Stimulated activated CD8-positive, alpha-beta memory T cell treated with anti-CD3 and anti-CD28 coated beads, Interleukin-15, amount 100 ng/mL, for 4 hours (primary cell): Measurements from ENCODE around the gene LDLRAD4.

Experiments
- DNase-seq, 2 donors: peaks; one replicate each; pipeline ENCODE4 v3.0.0-alpha.2; 2020; ENCODE audit warnings: low read depth in 2 of 2

The LDLRAD4 gene

DNA sequence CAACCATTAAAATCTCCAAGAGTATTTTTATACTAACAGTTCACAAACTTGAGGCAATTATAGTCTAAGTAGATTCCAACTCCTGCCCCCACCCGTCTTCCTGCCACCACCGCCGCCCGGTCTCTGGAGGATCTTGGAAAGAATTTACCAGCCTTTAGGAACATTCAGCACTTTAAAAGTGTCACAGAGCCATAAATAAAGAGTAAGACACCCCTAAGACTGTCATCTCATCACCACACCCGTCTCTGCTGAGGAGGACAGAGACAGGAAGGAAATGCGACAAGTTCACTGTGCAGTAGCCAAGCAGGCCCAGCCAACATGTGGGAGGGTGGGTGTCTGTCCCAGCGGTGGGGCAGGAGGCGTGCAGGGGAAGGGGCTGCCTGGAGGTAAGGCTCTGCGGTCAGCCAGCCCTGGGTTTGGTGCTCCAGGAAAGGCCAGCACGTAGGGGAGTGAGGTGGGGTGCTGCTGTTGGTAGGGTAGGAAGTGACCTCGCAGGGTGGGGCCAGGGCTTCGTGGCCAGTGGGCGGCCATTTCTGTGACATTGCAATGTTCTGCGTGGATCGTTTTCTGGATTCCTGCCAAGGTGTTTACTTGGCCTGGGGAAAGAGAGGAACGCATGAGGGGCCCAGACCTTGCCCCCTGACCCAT, 396.2 kb downstream of the LDLRAD4 start:
- no peak for DNase-seq

- DNase-seq = no peak
These were observed 396.9 kb downstream of the LDLRAD4 start for GRCh38 chr18:13615432-13615861.

- DNase-seq = no peak
These were observed 397.5 kb downstream of the LDLRAD4 start for GRCh38 chr18:13616041-13616440.

- DNase-seq = no peak
These were observed 398.0 kb downstream of the LDLRAD4 start for GRCh38 chr18:13616525-13617035.

DNA sequence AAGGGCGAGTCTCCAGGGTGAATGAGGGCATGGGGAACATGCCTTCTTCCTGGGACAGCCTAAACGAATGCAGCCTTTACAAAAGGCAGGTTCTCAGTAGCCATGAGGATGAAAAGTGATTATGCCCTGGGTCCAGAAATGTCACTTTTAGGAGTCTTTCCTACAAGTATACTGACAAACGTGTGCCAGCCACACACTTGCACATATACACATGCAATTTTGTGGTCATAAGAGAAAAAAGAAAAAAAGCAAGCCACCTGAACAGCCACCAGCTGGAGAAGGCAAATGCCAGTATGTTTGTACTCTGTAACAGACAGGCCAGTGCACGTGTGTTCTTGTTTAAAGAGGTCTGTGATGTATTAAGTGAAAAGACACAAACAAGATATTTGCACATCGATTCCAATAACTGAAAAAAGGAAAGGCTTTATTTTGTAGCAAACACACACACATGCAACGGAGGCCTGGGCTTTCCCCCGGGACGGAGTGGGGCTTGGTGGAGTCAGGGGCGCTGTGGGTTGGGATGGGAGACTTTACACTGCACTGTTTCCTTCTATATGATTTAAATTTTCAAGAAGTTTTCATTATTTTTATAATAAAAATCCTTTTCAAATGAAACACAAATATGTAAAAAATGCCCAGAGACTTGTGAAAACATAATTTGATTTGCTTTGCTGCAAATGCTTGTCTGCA, 399.4 kb downstream of the LDLRAD4 start:
- no peak for DNase-seq

DNA sequence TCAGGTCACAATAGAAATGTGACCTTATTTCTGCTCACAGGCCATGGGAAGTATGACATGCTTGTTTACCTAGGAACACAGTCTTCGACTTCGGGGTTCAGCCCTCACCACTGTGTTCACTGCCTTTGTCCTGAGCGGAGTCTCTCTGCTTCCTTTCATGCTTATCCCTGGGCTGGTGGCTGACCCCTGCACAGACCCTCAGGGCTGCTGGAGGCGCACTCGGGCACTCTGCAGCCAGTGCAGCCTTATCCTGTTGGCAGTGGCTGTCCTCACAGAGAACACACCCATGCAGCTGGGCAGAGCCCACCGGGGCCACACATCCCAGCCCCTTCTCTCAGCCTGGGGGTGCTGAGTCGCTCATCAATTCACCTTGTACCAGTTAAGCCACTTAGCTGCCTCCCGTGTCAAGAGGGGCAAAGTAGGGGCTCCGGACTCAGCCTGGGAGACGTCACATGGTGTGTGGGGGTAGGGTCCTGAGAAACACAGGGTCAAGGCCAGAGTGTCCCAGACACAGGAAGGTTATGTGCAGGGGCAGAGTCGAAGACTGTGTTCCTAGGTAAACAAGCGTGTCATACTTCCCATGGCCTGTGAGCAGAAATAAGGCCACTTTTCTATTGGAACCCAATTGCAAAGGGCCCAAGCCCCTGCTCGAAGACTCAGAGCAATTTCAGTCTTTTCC, 400.3 kb downstream of the LDLRAD4 start:
- DNase-seq = no peak

DNA sequence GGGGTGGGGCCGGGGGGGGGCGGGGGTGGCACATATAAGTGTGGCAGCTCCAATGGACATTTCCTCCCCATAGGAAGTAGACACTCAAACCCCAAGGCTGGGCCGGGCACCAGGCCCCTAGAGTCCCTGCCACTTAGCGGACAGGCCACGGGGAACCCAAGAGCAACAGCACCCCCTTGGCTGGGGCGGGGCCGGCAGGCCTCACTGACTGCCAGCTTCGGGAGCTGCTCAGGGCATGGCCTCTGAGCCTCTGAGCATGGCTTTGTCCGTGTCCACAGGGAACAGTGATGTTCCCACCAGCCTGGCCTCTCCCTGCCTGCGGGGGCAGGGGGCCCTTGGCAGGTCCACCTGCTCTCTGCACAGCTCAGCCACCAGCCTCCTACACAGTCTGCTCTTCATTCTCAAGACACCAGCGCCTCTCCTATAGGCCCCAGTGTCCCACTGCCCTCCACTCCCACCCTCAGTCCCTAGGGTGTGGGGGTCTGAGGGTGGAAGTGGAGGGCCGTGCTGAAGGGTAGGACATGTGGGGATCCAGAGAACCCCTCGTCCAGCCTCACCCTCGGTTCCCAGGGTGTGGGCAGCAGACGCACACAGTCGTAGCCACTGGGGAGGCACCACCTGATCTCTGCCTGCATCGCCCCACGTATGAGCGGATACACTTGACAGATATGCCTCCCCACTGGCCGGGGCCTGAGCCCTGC, 401.1 kb downstream of the LDLRAD4 start:
- no peak for DNase-seq

- DNase-seq = no peak
These were observed 401.7 kb downstream of the LDLRAD4 start for GRCh38 chr18:13620206-13620672.

- DNase-seq = no peak
These were observed 402.4 kb downstream of the LDLRAD4 start for GRCh38 chr18:13620818-13621445.

GRCh38 chr18:13621446-13621849, 402.9 kb downstream of the LDLRAD4 start:
- DNase-seq = no peak

GRCh38 chr18:13621886-13622619, 403.5 kb downstream of the LDLRAD4 start:
- no peak for DNase-seq

- DNase-seq = no peak
These were observed 404.2 kb downstream of the LDLRAD4 start for GRCh38 chr18:13622751-13623150.

- DNase-seq = no peak
These were observed 404.8 kb downstream of the LDLRAD4 start for GRCh38 chr18:13623348-13623747.

GRCh38 chr18:13623871-13624270, 405.3 kb downstream of the LDLRAD4 start:
- DNase-seq = no peak

DNA sequence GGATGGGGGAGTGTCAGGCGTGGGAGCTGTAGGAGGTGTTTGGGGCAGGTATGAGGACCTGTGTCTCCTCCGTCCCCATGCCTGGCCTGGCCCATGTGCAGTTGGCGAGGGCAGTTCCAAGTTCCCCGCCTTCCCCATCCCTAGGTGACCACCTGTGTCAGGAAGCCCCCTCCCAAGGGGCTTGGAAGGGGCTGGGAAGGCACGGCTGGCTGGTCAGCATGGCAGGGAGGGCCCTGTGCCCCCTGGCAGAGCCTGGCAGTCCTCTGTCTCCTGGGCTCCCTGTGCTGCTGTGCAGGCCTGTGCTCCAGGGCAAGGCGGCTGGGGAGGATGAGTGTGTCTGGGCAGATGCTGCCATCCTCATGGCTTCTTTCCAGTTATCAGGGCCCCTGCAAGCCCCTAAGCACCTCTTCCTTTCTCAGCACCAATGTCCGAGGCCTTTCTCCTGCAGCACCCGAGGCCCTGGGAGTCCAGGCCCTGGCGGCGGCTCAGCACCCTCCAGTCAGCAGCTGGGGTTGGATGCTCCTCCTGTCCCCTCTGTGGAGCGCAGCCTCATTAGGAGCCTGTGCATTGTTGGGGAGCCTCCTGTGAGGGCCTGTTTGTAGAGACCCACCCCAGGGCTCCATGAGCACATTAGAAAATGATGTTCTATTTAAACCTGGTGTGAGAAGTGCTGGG, 406.1 kb downstream of the LDLRAD4 start:
- no peak for DNase-seq

DNA sequence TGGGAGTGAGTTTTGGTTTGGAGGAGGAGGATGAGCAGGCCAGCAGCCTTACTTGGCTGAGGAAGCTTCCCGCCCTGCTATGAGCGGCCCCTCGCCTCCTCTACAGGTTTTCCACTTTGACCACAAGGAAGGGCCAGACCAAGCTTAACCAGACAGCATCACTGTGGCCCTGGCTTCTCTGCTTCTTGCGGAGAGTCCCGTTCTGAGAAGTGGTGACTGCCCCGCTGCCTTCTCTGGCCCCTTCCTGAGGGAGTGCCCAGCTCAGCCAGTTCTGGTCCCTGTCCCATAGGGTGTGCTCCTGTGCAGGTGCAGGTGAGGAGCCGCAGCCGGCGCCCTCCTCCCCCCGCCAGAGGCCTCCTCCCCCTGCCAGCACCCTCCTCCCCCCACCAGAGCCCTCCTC, 406.8 kb downstream of the LDLRAD4 start:
- DNase-seq = no peak

- no peak for DNase-seq
These were observed 407.4 kb downstream of the LDLRAD4 start for GRCh38 chr18:13625843-13626543.

GRCh38 chr18:13626544-13626908, 408.0 kb downstream of the LDLRAD4 start:
- no peak for DNase-seq

- DNase-seq = no peak
These were observed 409.1 kb downstream of the LDLRAD4 start for GRCh38 chr18:13627639-13628038.

- no peak for DNase-seq
These were observed 409.7 kb downstream of the LDLRAD4 start for GRCh38 chr18:13628211-13628610.
